Fibroblast of skin of left quadriceps (primary cell): ENCODE results near the gene DLX2.

ENCODE experiments used
- DNase-seq, 2 experiments: peaks; one replicate each; pipeline ENCODE4 v3.0.0-alpha.2; 2013; ENCODE audit warnings: low read depth in 2 of 2

DLX2 gene

GRCh38 chr2:172053486-172053885 lies 49.2 kb downstream of the DLX2 start:
- no peak for DNase-seq

- DNase-seq, result no peak
Measured at GRCh38 chr2:172052000-172052983, 50.4 kb downstream of the DLX2 start.

GRCh38 chr2:172050479-172051125 lies 52.1 kb downstream of the DLX2 start:
- DNase-seq, result peak in 1 of 2 experiments; percentile 5

GRCh38 chr2:172049567-172050120 lies 53.1 kb downstream of the DLX2 start:
- DNase-seq, result no peak
